ENCODE data around the gene CDH13. TPM values are rescaled to one million over a fixed set of nuclear protein-coding genes. Genes with fewer than 3 reads are reported as not detected.

Gene CDH13
- total and polyA plus RNA-seq, 2 of the 8 experiments (the other 6 are each of a cell fraction or from before 2014, with no cell fraction given) = 2.3 to 2.4 TPM

DNA sequence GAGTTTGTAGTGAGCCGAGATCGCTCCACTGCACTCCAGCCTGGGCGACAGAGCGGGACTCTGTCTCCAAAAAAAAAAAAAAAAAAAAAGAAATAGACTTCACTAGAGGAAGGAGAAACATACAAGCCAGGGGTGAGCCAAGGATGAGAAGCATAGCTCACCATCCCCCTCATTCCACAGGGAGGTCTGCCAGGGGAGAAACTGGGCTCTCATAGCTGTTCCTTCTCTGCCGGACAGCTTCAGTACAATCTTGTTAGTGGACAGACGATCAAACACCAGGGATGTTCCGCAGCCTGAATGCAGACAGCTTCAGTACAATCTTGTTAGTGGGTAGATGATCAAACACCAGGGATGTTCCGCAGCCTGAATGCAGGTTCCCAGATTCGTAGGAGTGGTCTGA lies 509.6 kb downstream of the CDH13 start:
- H3K79me2 ChIP-seq (ENCODE audit: control insufficient read depth in 1 of 2, insufficient read depth in 2 of 2, low read length in 2 of 2) = no peaks in the 10 kb centered on the region
- FAIRE-seq (no peak), DNase-seq (ENCODE audit: low read depth in 1 of 2, low spot score in 2 of 2) (no peak)
- no peak overlapping the region for H3K56ac ChIP-seq (replicated peaks; ENCODE audit: insufficient read length, low read depth, low read length)
- H2BK20ac ChIP-seq (ENCODE audit: low read length) = no peak overlapping the region
- ChIA-PET POLR2A (ENCODE audit: partially characterized antibody) (no interaction called here), CTCF (ENCODE audit: partially characterized antibody) (interaction anchor here (1.9 kb wide), 1 partner anchor 23 kb away, joined by 8 read pairs; no protein-coding TSS in a partner anchor)
- no peak overlapping the region for H2AK5ac ChIP-seq (ENCODE audit: low read depth, low read length)
- no peak overlapping the region for H4K8ac ChIP-seq (ENCODE audit: extremely low read depth, insufficient read depth, low read length)
- H3K23ac ChIP-seq (ENCODE audit: insufficient read length) = no peak overlapping the region
- no peaks in the 10 kb centered on the region for H3K27me3 ChIP-seq (replicated peaks in 1 of 4; ENCODE audit: control insufficient read depth in 3 of 4, extremely low read depth in 1 of 4, insufficient read depth in 3 of 4, low read length in 3 of 4)
- H2BK5ac ChIP-seq (ENCODE audit: low read depth, low read length) = no peak overlapping the region
- H4K20me1 ChIP-seq (replicated peaks in 1 of 2; ENCODE audit: control insufficient read depth in 1 of 2, insufficient read depth in 2 of 2, low read length in 2 of 2) = no peaks in the 10 kb centered on the region
- no peak overlapping the region for H2BK120ac ChIP-seq (replicated peaks; ENCODE audit: low read depth, low read length)
- no peaks in the 10 kb centered on the region for H3K4me1 ChIP-seq (replicated peaks in 1 of 4; ENCODE audit: control insufficient read depth in 3 of 4, insufficient read depth in 4 of 4, low read length in 3 of 4)
- H4K91ac ChIP-seq (replicated peaks; ENCODE audit: insufficient read length, low read length) = no peak overlapping the region
- H3K4ac ChIP-seq (replicated peaks; ENCODE audit: insufficient read length, low read depth, low read length) = no peak overlapping the region
- H3K9ac ChIP-seq (replicated peaks in 1 of 4; ENCODE audit: extremely low read depth in 1 of 4, low read depth in 3 of 4, low read length in 3 of 4) = no peak overlapping the region
- no peaks in the 10 kb centered on the region for H3K9me3 ChIP-seq (ENCODE audit: insufficient read depth in 2 of 2, low read depth in 1 of 2, low read length in 1 of 2)
- no peak overlapping the region for H2BK12ac ChIP-seq (ENCODE audit: low read depth, low read length)
- no peak overlapping the region for H3K4me2 ChIP-seq (ENCODE audit: insufficient read depth in 1 of 2, low read depth in 2 of 2, low read length in 2 of 2)
- no peaks in the 10 kb centered on the region for H3K36me3 ChIP-seq (ENCODE audit: control insufficient read depth in 2 of 4, insufficient read depth in 4 of 4, low read length in 3 of 4)
- H2BK15ac ChIP-seq (ENCODE audit: low read length) = no peak overlapping the region
- H4K5ac ChIP-seq (ENCODE audit: insufficient read length, low read depth, low read length) = no peak overlapping the region
- H2AFZ ChIP-seq (ENCODE audit: low read length) = no peak overlapping the region
- H3K18ac ChIP-seq (ENCODE audit: extremely low read depth, low read length) = no peak overlapping the region
- 97% methylated on average over 8 of the region's 9 CpGs; no CpG with 5 or more reads in 1 of the 2 experiments for WGBS, 2 experiments (ENCODE audit: extremely low coverage in 1 of 2, insufficient coverage in 1 of 2, insufficient read length in 1 of 2, insufficient replicate concordance in 2 of 2, low coverage in 1 of 2, low lambda C conversion rate in 2 of 2, missing lambda C conversion rate in 1 of 2)
- no peak overlapping the region for H3K27ac ChIP-seq (ENCODE audit: low read depth, low read length)
- H3K23me2 ChIP-seq (ENCODE audit: low read depth, low read length) = no peaks in the 10 kb centered on the region
- H3K4me3 ChIP-seq (ENCODE audit: extremely low read depth in 1 of 4, insufficient read depth in 2 of 4, low read depth in 3 of 4, low read length in 4 of 4) = no peak overlapping the region
- no peak overlapping the region for H3K14ac ChIP-seq (ENCODE audit: insufficient read length)
- no peaks in the 10 kb centered on the region for H3K79me1 ChIP-seq (ENCODE audit: low read depth, low read length)
- TF ChIP-seq NANOG (IDR thresholded peaks at IDR 0.05; ENCODE audit: insufficient read depth, low read depth, low read length, poor library complexity, severe bottlenecking) (no peak), SUZ12 (IDR thresholded peaks at IDR 0.05; ENCODE audit: low read length) (no peak), SAP30 (IDR thresholded peaks at IDR 0.05; ENCODE audit: insufficient read depth, insufficient replicate concordance, low read length) (no peak), EZH2 (IDR thresholded peaks at IDR 0.05; ENCODE audit: low read depth, low read length, severe bottlenecking) (no peak), EGR1 (IDR thresholded peaks at IDR 0.05; ENCODE audit: borderline replicate concordance, low read depth, low read length) (no peak), SRF (IDR thresholded peaks at IDR 0.05; ENCODE audit: low read depth, low read length) (no peak), HDAC2 (IDR thresholded peaks at IDR 0.05; ENCODE audit: borderline replicate concordance in 1 of 2, low read depth in 2 of 2, low read length in 2 of 2) (no peak), GABPA (IDR thresholded peaks at IDR 0.05; ENCODE audit: borderline replicate concordance, insufficient read depth, low read length) (no peak), SP4 (IDR thresholded peaks at IDR 0.05; ENCODE audit: low read length) (no peak), TAF1 (IDR thresholded peaks at IDR 0.05; ENCODE audit: low read depth, low read length) (no peak), CTBP2 (IDR thresholded peaks at IDR 0.05; ENCODE audit: borderline replicate concordance, insufficient read depth, insufficient read length, low read length) (no peak)
- TF ChIP-seq, protein P1, sequence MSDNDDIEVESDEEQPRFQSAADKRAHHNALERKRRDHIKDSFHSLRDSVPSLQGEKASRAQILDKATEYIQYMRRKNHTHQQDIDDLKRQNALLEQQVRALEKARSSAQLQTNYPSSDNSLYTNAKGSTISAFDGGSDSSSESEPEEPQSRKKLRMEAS (IDR thresholded peaks at IDR 0.05) = no peak
- TF ChIP-seq, protein P2, sequence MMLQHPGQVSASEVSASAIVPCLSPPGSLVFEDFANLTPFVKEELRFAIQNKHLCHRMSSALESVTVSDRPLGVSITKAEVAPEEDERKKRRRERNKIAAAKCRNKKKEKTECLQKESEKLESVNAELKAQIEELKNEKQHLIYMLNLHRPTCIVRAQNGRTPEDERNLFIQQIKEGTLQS (IDR thresholded peaks at IDR 0.05; ENCODE audit: insufficient read depth, low read depth, low read length) = no peak
